ENCODE measurements around the gene IAH1.
"Not testable (repeated sequence)": the region's sequence is repeated elsewhere in the genome, so short reads cannot be mapped to it uniquely, and the experiment has no call there.

IAH1 gene

DNA sequence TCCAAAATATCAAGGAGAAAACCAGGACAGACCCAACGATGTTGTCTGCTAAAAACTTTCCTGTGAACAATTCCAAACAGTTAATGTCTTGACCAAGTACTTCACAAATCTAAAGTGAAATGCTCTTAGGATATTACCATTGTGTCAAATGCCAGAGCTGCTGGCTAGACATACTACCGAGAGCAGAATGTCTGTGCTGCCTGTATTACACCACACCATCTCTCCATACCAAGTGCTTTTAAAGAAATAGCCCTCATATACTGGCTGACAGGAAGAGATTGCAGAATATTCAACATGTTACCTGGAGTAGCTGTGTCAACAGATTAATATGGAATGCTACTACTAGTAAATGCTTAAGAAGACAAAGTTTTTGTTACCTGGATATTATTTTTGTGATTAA, 18.6 kb downstream of the IAH1 start:
- no peaks in the 10 kb centered on the region for H3K27me3 ChIP-seq (ENCODE audit: control insufficient read depth in 2 of 2, insufficient read depth in 2 of 2, low read length in 2 of 2)
- no peak overlapping the region for H3K9ac ChIP-seq (ENCODE audit: low read depth in 1 of 2, low read length in 2 of 2)
- H3K4me3 ChIP-seq (ENCODE audit: low read length in 2 of 2) = no peak overlapping the region
- H3K36me3 ChIP-seq (ENCODE audit: control insufficient read depth in 2 of 2, insufficient read depth in 2 of 2, low read length in 2 of 2) = peaks cover 75 to 80% of the 10 kb centered on the region in 2 donors
- H3K4me1 ChIP-seq (ENCODE audit: control insufficient read depth in 2 of 2, insufficient read depth in 2 of 2, low read length in 2 of 2) = no peaks in the 10 kb centered on the region
- H3K27ac ChIP-seq (ENCODE audit: low read depth in 2 of 2, low read length in 2 of 2) = no peak overlapping the region
- H3K9me3 ChIP-seq (ENCODE audit: control insufficient read depth in 2 of 2, low read length in 2 of 2) = no peaks in the 10 kb centered on the region

DNA sequence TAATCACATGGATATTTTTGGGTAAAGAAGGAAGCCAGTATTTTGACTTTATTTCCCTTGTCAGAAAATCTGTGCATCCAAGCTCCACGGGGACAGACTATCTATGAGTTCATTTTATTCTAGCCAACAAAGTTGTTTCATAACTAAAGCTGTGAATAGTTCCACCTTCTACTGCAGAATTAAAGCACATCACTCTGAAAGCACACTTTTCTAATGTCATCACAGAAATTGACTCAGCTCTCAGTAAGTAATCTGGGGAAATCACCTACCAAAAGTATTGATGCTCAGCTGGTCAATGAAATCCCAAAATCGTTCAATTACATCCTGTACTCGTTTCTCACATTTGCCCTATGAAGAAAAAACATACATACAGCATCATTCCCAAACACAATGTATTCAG, 19.1 kb downstream of the IAH1 start:
- Histone ChIP-seq H3K36me3 (ENCODE audit: control insufficient read depth in 2 of 2, insufficient read depth in 2 of 2, low read length in 2 of 2) (peaks cover 71 to 79% of the 10 kb centered on the region in 2 donors), H3K9ac (ENCODE audit: low read depth in 1 of 2, low read length in 2 of 2) (no peak overlapping the region), H3K9me3 (ENCODE audit: control insufficient read depth in 2 of 2, low read length in 2 of 2) (no peaks in the 10 kb centered on the region), H3K27me3 (ENCODE audit: control insufficient read depth in 2 of 2, insufficient read depth in 2 of 2, low read length in 2 of 2) (no peaks in the 10 kb centered on the region), H3K4me3 (ENCODE audit: low read length in 2 of 2) (no peak overlapping the region), H3K4me1 (ENCODE audit: control insufficient read depth in 2 of 2, insufficient read depth in 2 of 2, low read length in 2 of 2) (no peaks in the 10 kb centered on the region), H3K27ac (ENCODE audit: low read depth in 2 of 2, low read length in 2 of 2) (no peak overlapping the region)

GRCh38 chr2:9494081-9494480, 19.7 kb downstream of the IAH1 start:
- H3K9ac ChIP-seq (ENCODE audit: low read depth in 1 of 2, low read length in 2 of 2) = no peak overlapping the region
- no peaks in the 10 kb centered on the region for H3K9me3 ChIP-seq (ENCODE audit: control insufficient read depth in 2 of 2, low read length in 2 of 2)
- no peaks in the 10 kb centered on the region for H3K27me3 ChIP-seq (ENCODE audit: control insufficient read depth in 2 of 2, insufficient read depth in 2 of 2, low read length in 2 of 2)
- H3K4me1 ChIP-seq (ENCODE audit: control insufficient read depth in 2 of 2, insufficient read depth in 2 of 2, low read length in 2 of 2) = no peaks in the 10 kb centered on the region
- peaks cover 65 to 74% of the 10 kb centered on the region in 2 donors for H3K36me3 ChIP-seq (ENCODE audit: control insufficient read depth in 2 of 2, insufficient read depth in 2 of 2, low read length in 2 of 2)
- H3K4me3 ChIP-seq (ENCODE audit: low read length in 2 of 2) = no peak overlapping the region
- no peak overlapping the region for H3K27ac ChIP-seq (ENCODE audit: low read depth in 2 of 2, low read length in 2 of 2)

DNA sequence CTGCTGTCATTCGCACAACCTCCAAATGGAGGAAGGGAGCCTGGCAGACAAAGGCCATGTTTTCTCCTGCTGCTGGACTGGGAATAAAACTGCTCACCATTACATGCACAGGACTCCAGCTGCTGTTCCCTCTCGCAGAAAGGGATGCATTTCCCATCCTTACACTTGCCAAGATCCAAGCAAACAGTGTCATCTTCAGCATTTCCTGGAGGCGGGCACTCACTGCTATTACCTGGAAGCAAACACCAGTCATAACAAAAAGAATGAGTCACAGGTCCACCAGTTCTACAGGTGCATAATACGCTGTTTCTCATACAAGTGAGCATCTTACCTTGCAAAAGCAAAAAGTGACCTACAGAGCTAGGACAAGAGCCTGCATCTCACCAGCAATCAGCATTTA, 22.7 kb downstream of the IAH1 start:
- Histone ChIP-seq H3K27me3 (ENCODE audit: control insufficient read depth in 2 of 2, insufficient read depth in 2 of 2, low read length in 2 of 2) (no peaks in the 10 kb centered on the region), H3K9me3 (ENCODE audit: control insufficient read depth in 2 of 2, low read length in 2 of 2) (no peaks in the 10 kb centered on the region), H3K4me1 (ENCODE audit: control insufficient read depth in 2 of 2, insufficient read depth in 2 of 2, low read length in 2 of 2) (no peaks in the 10 kb centered on the region), H3K27ac (ENCODE audit: low read depth in 2 of 2, low read length in 2 of 2) (no peak overlapping the region), H3K4me3 (ENCODE audit: low read length in 2 of 2) (no peak overlapping the region), H3K36me3 (ENCODE audit: control insufficient read depth in 2 of 2, insufficient read depth in 2 of 2, low read length in 2 of 2) (peaks cover 48 to 56% of the 10 kb centered on the region in 2 donors), H3K9ac (ENCODE audit: low read depth in 1 of 2, low read length in 2 of 2) (no peak overlapping the region)

- no peaks in the 10 kb centered on the region for H3K27me3 ChIP-seq (ENCODE audit: control insufficient read depth in 2 of 2, insufficient read depth in 2 of 2, low read length in 2 of 2)
- no peaks in the 10 kb centered on the region for H3K9me3 ChIP-seq (ENCODE audit: control insufficient read depth in 2 of 2, low read length in 2 of 2)
- H3K27ac ChIP-seq (ENCODE audit: low read depth in 2 of 2, low read length in 2 of 2) = no peak overlapping the region
- H3K4me1 ChIP-seq (ENCODE audit: control insufficient read depth in 2 of 2, insufficient read depth in 2 of 2, low read length in 2 of 2) = no peaks in the 10 kb centered on the region
- peaks cover 42 to 50% of the 10 kb centered on the region in 2 donors for H3K36me3 ChIP-seq (ENCODE audit: control insufficient read depth in 2 of 2, insufficient read depth in 2 of 2, low read length in 2 of 2)
- no peak overlapping the region for H3K4me3 ChIP-seq (ENCODE audit: low read length in 2 of 2)
- no peak overlapping the region for H3K9ac ChIP-seq (ENCODE audit: low read depth in 1 of 2, low read length in 2 of 2)
Measured at GRCh38 chr2:9498210-9498609, 23.9 kb downstream of the IAH1 start.

DNA sequence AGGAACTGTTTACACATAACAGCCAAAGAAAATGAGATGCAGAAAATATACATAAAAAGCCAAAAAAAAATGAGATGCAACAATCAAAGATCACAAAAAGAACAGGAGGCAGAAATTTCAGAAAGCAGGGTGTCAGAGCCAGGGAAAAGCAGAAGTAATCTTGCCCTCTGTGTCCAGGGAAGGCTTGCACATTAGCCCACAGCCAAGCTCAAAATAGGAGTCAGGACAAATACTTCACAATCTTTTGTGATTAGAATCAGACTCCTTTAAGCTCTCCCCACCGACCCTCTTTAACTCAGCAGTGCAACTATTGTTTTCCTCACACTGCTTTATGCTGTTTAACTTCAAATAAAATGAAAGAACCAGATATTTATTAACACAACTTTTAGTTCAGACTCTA, 34.6 kb downstream of the IAH1 start:
- Histone ChIP-seq H3K27ac (ENCODE audit: low read depth in 2 of 2, low read length in 2 of 2) (no peak overlapping the region), H3K27me3 (ENCODE audit: control insufficient read depth in 2 of 2, insufficient read depth in 2 of 2, low read length in 2 of 2) (no peaks in the 10 kb centered on the region), H3K4me1 (ENCODE audit: control insufficient read depth in 2 of 2, insufficient read depth in 2 of 2, low read length in 2 of 2) (no peaks in the 10 kb centered on the region), H3K9me3 (ENCODE audit: control insufficient read depth in 2 of 2, low read length in 2 of 2) (no peaks in the 10 kb centered on the region), H3K4me3 (ENCODE audit: low read length in 2 of 2) (no peak overlapping the region), H3K36me3 (ENCODE audit: control insufficient read depth in 2 of 2, insufficient read depth in 2 of 2, low read length in 2 of 2) (peaks cover 24 to 38% of the 10 kb centered on the region in 2 donors), H3K9ac (ENCODE audit: low read depth in 1 of 2, low read length in 2 of 2) (no peak overlapping the region)

GRCh38 chr2:9513946-9514345, 39.6 kb downstream of the IAH1 start:
- H3K27me3 ChIP-seq (ENCODE audit: control insufficient read depth in 2 of 2, insufficient read depth in 2 of 2, low read length in 2 of 2); H3K4me3 ChIP-seq (ENCODE audit: low read length in 2 of 2); H3K9ac ChIP-seq (ENCODE audit: low read depth in 1 of 2, low read length in 2 of 2); H3K9me3 ChIP-seq (ENCODE audit: control insufficient read depth in 2 of 2, low read length in 2 of 2); H3K27ac ChIP-seq (ENCODE audit: low read depth in 2 of 2, low read length in 2 of 2); H3K4me1 ChIP-seq (ENCODE audit: control insufficient read depth in 2 of 2, insufficient read depth in 2 of 2, low read length in 2 of 2): not testable (repeated sequence)
- peaks cover 31 to 36% of the 10 kb centered on the region in 2 donors for H3K36me3 ChIP-seq (ENCODE audit: control insufficient read depth in 2 of 2, insufficient read depth in 2 of 2, low read length in 2 of 2)

DNA sequence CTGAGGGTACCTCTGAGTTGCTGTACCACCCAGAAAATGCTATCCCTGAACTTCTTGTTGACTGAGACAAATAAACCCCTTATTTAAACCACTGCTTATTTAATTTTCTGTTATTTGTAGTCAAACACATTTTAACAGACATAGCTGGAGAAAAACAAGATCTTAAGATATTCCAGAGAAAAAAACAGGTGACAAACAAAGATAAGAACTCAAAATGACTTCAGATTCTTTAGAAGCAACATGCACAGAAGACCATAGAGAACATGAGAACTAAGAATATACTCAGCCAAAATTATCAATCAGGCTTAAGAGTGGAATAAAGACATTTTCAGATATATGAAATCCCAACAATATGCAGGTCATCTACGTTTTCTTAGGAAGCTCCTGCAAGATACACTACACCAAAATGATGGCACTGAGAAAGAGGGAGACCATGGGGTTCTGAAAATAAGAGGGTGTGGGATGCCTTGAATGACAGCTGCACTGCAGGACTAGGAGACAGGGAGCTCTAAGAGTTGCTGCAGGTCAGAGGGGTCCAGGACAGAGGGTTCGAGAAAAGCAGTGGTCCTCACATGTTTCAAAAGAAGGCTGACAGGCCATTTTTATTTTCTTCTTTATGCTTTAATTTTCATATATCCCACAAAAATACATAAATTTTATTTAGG, 42.9 kb downstream of the IAH1 start:
- Histone ChIP-seq H3K27me3 (ENCODE audit: control insufficient read depth in 2 of 2, insufficient read depth in 2 of 2, low read length in 2 of 2) (no peaks in the 10 kb centered on the region), H3K9ac (ENCODE audit: low read depth in 1 of 2, low read length in 2 of 2) (no peak overlapping the region), H3K4me1 (ENCODE audit: control insufficient read depth in 2 of 2, insufficient read depth in 2 of 2, low read length in 2 of 2) (no peaks in the 10 kb centered on the region), H3K36me3 (ENCODE audit: control insufficient read depth in 2 of 2, insufficient read depth in 2 of 2, low read length in 2 of 2) (peaks cover 40 to 47% of the 10 kb centered on the region in 2 donors), H3K9me3 (ENCODE audit: control insufficient read depth in 2 of 2, low read length in 2 of 2) (no peaks in the 10 kb centered on the region), H3K4me3 (ENCODE audit: low read length in 2 of 2) (no peak overlapping the region), H3K27ac (ENCODE audit: low read depth in 2 of 2, low read length in 2 of 2) (no peak overlapping the region)

GRCh38 chr2:9518163-9518562, 43.8 kb downstream of the IAH1 start:
- Histone ChIP-seq H3K4me3 (ENCODE audit: low read length in 2 of 2) (no peak overlapping the region), H3K9ac (ENCODE audit: low read depth in 1 of 2, low read length in 2 of 2) (no peak overlapping the region), H3K9me3 (ENCODE audit: control insufficient read depth in 2 of 2, low read length in 2 of 2) (no peaks in the 10 kb centered on the region), H3K27ac (ENCODE audit: low read depth in 2 of 2, low read length in 2 of 2) (no peak overlapping the region), H3K4me1 (ENCODE audit: control insufficient read depth in 2 of 2, insufficient read depth in 2 of 2, low read length in 2 of 2) (no peaks in the 10 kb centered on the region), H3K36me3 (ENCODE audit: control insufficient read depth in 2 of 2, insufficient read depth in 2 of 2, low read length in 2 of 2) (peaks cover 42 to 43% of the 10 kb centered on the region in 2 donors), H3K27me3 (ENCODE audit: control insufficient read depth in 2 of 2, insufficient read depth in 2 of 2, low read length in 2 of 2) (no peaks in the 10 kb centered on the region)

- H3K27me3 ChIP-seq (ENCODE audit: control insufficient read depth in 2 of 2, insufficient read depth in 2 of 2, low read length in 2 of 2) = no peaks in the 10 kb centered on the region
- no peak overlapping the region for H3K4me3 ChIP-seq (ENCODE audit: low read length in 2 of 2)
- H3K9me3 ChIP-seq (ENCODE audit: control insufficient read depth in 2 of 2, low read length in 2 of 2) = no peaks in the 10 kb centered on the region
- H3K36me3 ChIP-seq (ENCODE audit: control insufficient read depth in 2 of 2, insufficient read depth in 2 of 2, low read length in 2 of 2) = peaks cover 43% of the 10 kb centered on the region in 2 donors
- no peak overlapping the region for H3K27ac ChIP-seq (ENCODE audit: low read depth in 2 of 2, low read length in 2 of 2)
- H3K4me1 ChIP-seq (ENCODE audit: control insufficient read depth in 2 of 2, insufficient read depth in 2 of 2, low read length in 2 of 2) = no peaks in the 10 kb centered on the region
- no peak overlapping the region for H3K9ac ChIP-seq (ENCODE audit: low read depth in 1 of 2, low read length in 2 of 2)
Measured at GRCh38 chr2:9518780-9519179, 44.4 kb downstream of the IAH1 start.

- Histone ChIP-seq H3K9ac (ENCODE audit: low read depth in 1 of 2, low read length in 2 of 2) (no peak overlapping the region), H3K4me3 (ENCODE audit: low read length in 2 of 2) (no peak overlapping the region), H3K27ac (ENCODE audit: low read depth in 2 of 2, low read length in 2 of 2) (no peak overlapping the region), H3K36me3 (ENCODE audit: control insufficient read depth in 2 of 2, insufficient read depth in 2 of 2, low read length in 2 of 2) (peaks cover 45% of the 10 kb centered on the region in 2 donors), H3K9me3 (ENCODE audit: control insufficient read depth in 2 of 2, low read length in 2 of 2) (no peaks in the 10 kb centered on the region), H3K27me3 (ENCODE audit: control insufficient read depth in 2 of 2, insufficient read depth in 2 of 2, low read length in 2 of 2) (no peaks in the 10 kb centered on the region), H3K4me1 (ENCODE audit: control insufficient read depth in 2 of 2, insufficient read depth in 2 of 2, low read length in 2 of 2) (no peaks in the 10 kb centered on the region)
Measured at GRCh38 chr2:9519250-9519649, 44.9 kb downstream of the IAH1 start.

Data from mucosa of rectum (tissue), 2 donors.